ENCODE measurements around the gene ARMC9. TPM values are rescaled to one million over a fixed set of nuclear protein-coding genes. Genes with fewer than 3 reads are reported as not detected.

ARMC9 gene
- total RNA-seq, 1 donor from 2014 or later = 43.1 TPM

DNA sequence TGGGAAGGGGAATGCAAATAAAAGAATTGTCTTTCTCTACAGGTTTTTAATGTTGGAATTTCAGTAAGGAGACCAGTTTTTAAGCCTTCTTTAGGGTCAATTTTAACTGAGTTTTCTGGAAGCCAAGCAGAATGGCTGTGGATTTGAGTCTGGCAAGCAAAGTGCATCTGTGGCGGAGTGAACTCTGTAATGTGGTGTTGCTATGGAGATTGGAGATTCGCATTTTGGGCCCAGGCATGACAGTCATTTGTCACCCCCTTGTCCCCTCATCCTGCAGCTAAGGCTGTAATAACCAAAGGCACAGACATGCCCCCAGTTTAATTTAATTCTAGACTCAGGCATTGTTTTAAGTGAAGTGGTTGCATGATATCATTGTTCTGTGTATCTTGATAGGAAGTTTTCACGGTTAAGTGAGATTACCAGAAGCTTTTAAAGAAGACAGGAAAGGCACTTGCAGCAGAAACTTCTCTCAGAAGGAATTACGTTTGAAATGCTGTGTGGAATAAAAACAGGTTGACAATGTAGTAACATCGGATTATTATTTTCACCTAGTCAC, 30.6 kb downstream of the ARMC9 start:
- Histone ChIP-seq H3K27ac (no peak overlapping the region), H3K27me3 (ENCODE audit: low read depth) (no peaks in the 10 kb centered on the region), H3K9me3 (no peaks in the 10 kb centered on the region), H3K4me1 (peaks cover 20% of the 10 kb centered on the region), H3K4me3 (no peak overlapping the region), H3K36me3 (peaks cover 4% of the 10 kb centered on the region)
- no peak for ATAC-seq
- DNase-seq = no peak
- TF ChIP-seq, protein P1, sequence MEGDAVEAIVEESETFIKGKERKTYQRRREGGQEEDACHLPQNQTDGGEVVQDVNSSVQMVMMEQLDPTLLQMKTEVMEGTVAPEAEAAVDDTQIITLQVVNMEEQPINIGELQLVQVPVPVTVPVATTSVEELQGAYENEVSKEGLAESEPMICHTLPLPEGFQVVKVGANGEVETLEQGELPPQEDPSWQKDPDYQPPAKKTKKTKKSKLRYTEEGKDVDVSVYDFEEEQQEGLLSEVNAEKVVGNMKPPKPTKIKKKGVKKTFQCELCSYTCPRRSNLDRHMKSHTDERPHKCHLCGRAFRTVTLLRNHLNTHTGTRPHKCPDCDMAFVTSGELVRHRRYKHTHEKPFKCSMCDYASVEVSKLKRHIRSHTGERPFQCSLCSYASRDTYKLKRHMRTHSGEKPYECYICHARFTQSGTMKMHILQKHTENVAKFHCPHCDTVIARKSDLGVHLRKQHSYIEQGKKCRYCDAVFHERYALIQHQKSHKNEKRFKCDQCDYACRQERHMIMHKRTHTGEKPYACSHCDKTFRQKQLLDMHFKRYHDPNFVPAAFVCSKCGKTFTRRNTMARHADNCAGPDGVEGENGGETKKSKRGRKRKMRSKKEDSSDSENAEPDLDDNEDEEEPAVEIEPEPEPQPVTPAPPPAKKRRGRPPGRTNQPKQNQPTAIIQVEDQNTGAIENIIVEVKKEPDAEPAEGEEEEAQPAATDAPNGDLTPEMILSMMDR (IDR thresholded peaks at IDR 0.05) = no peak
- intact Hi-C loops (cut with DNase I) = no loop called here

GRCh38 chr2:231235217-231235616, 36.8 kb downstream of the ARMC9 start:
- Histone ChIP-seq H3K4me3 (no peak overlapping the region), H3K4me1 (no peaks in the 10 kb centered on the region), H3K36me3 (peaks cover 23% of the 10 kb centered on the region), H3K27me3 (ENCODE audit: low read depth) (no peaks in the 10 kb centered on the region), H3K9me3 (no peaks in the 10 kb centered on the region), H3K27ac (no peak overlapping the region)
- intact Hi-C loops (cut with DNase I) = no loop called here
- DNase-seq (no peak), ATAC-seq (no peak)
- TF ChIP-seq, protein P1 (IDR thresholded peaks at IDR 0.05) = no peak

DNA sequence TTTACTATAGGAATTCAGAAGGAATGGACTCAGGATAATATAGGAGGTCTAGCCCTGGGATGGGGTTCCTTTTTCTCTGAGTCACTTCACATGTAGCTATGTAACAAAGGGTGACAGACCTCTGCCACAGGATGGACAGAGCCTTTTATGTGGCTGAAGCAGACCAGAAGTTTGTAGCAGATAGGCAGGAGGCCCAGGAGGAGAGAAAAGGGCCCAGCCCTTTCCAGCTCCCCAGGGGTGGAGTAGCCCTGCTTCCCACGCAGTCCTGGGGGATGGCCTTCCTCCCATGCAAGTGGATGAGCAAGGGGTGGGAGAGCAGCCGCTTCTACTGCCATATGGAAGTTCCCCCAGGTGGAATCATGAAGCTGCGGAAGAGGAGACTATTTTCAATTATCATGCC, 40.3 kb downstream of the ARMC9 start:
- H3K4me1 ChIP-seq = peaks cover 6% of the 10 kb centered on the region
- TF ChIP-seq, protein P1 (IDR thresholded peaks at IDR 0.05) = no peak
- ATAC-seq (no peak), DNase-seq (no peak)
- H3K36me3 ChIP-seq = peaks cover 24% of the 10 kb centered on the region
- H3K27ac ChIP-seq = no peak overlapping the region
- H3K4me3 ChIP-seq = no peak overlapping the region
- no peaks in the 10 kb centered on the region for H3K27me3 ChIP-seq (ENCODE audit: low read depth)
- intact Hi-C loops (cut with DNase I) = no loop called here
- H3K9me3 ChIP-seq = no peaks in the 10 kb centered on the region

- DNase-seq = no peak
- Histone ChIP-seq H3K27me3 (ENCODE audit: low read depth) (no peaks in the 10 kb centered on the region), H3K27ac (no peak overlapping the region), H3K36me3 (peaks cover 24% of the 10 kb centered on the region), H3K9me3 (no peaks in the 10 kb centered on the region), H3K4me1 (peaks cover 9% of the 10 kb centered on the region), H3K4me3 (no peak overlapping the region)
- TF ChIP-seq, protein P1 (IDR thresholded peaks at IDR 0.05) = no peak
- ATAC-seq = no peak
- intact Hi-C loops (cut with DNase I) = no loop called here
Measured at GRCh38 chr2:231239751-231240150, 41.3 kb downstream of the ARMC9 start.

- TF ChIP-seq, protein P1 (IDR thresholded peaks at IDR 0.05) = no peak
- ATAC-seq (peak; percentile 4 to 70), DNase-seq (peak; percentile 62)
- H3K27me3 ChIP-seq (ENCODE audit: low read depth) = no peaks in the 10 kb centered on the region
- H3K4me3 ChIP-seq = no peak overlapping the region
- H3K27ac ChIP-seq = peak overlapping the region; percentile 14
- H3K9me3 ChIP-seq = no peaks in the 10 kb centered on the region
- H3K4me1 ChIP-seq = peaks cover 23% of the 10 kb centered on the region
- peaks cover 12% of the 10 kb centered on the region for H3K36me3 ChIP-seq
- intact Hi-C loops (cut with DNase I) = no loop called here
Measured at GRCh38 chr2:231241755-231242507, 43.5 kb downstream of the ARMC9 start.
